GM21423 (cell line): ENCODE data around the gene GLS.
"Not testable (repeated sequence)": the region's sequence is repeated elsewhere in the genome, so short reads cannot be mapped to it uniquely, and the experiment has no call there.

Experiments
- ATAC-seq: cut with Tn5 transposase; IDR thresholded peaks from one replicate; pipeline ENCODE4 v1.9.1; 2021; ENCODE audit warnings: mild to moderate bottlenecking, moderate library complexity; ENCODE audit not compliant: unreplicated experiment

Gene GLS

GRCh38 chr2:190880378-190881083 is at the start of gene GLS:
Gene GLS, plus strand, starts transcription at chr2:190880821. Its CDS starts 264 bp downstream, at chr2:190881085.
- ATAC-seq = peak; percentile 60

- ATAC-seq = no peak
These were observed 48.7 kb upstream of the GLS start for GRCh38 chr2:190831941-190832340.

GRCh38 chr2:190834890-190835208 is 45.8 kb upstream of the GLS start:
- no peak for ATAC-seq

GRCh38 chr2:190835303-190835930 is 45.2 kb upstream of the GLS start:
- no peak for ATAC-seq

- ATAC-seq = no peak
These were observed 43.9 kb upstream of the GLS start for GRCh38 chr2:190836767-190837166.

- no peak for ATAC-seq
These were observed 43.2 kb upstream of the GLS start for GRCh38 chr2:190837420-190837819.

GRCh38 chr2:190837952-190838361 is 42.7 kb upstream of the GLS start:
- no peak for ATAC-seq

GRCh38 chr2:190838492-190838910 is 42.1 kb upstream of the GLS start:
- no peak for ATAC-seq

- ATAC-seq = no peak
These were observed 40.0 kb upstream of the GLS start for GRCh38 chr2:190840569-190841172.

GRCh38 chr2:190841707-190842505 is 38.7 kb upstream of the GLS start:
- no peak for ATAC-seq

- ATAC-seq = no peak
These were observed 38.0 kb upstream of the GLS start for GRCh38 chr2:190842606-190843104.

- ATAC-seq = peak; percentile 88
These were observed 36.5 kb upstream of the GLS start for GRCh38 chr2:190843890-190844699.

- ATAC-seq = no peak
These were observed 35.8 kb upstream of the GLS start for GRCh38 chr2:190844700-190845401.

GRCh38 chr2:190846746-190847145 is 33.9 kb upstream of the GLS start:
- no peak for ATAC-seq

- ATAC-seq = no peak
These were observed 33.0 kb upstream of the GLS start for GRCh38 chr2:190847504-190848081.

- no peak for ATAC-seq
These were observed 30.8 kb upstream of the GLS start for GRCh38 chr2:190849774-190850173.

- not testable (repeated sequence) for ATAC-seq
These were observed 27.6 kb upstream of the GLS start for GRCh38 chr2:190853022-190853421.

GRCh38 chr2:190853531-190854383 is 26.9 kb upstream of the GLS start:
- ATAC-seq = no peak

GRCh38 chr2:190854726-190855125 is 25.9 kb upstream of the GLS start:
- no peak for ATAC-seq
